Spleen (tissue), 7 donors: Measurements from ENCODE around the gene GHRH.

ENCODE experiments used
- POLR2A ChIP-seq, 3 donors: fragments of 450-650 bp; IDR thresholded peaks; one replicate each; pipeline ENCODE4 v1.5.1; 2017; ENCODE audit warnings: antibody characterized with exemption in 3 of 3, mild to moderate bottlenecking in 1 of 3
- TF ChIP-seq, protein P1 (sequence below), 11 experiments: fragments of 200-600 bp in 7 of 11; fragments of 450-650 bp in 4 of 11; sonication (generic) in 4 of 11; IDR thresholded peaks in 8 of 11; conservative IDR thresholded peaks in 3 of 11; 1 replicate in 7 of 11; 2 replicates in 4 of 11; pipeline versions ENCODE4 v1.4.0 to v1.8.0; 2016 to 2021; ENCODE audit warnings: antibody characterized with exemption in 11 of 11, inconsistent platforms in 4 of 11, mild to moderate bottlenecking in 1 of 11
- donor health status: DM: no; HTN: no; CAD: no; lungs with moderate emphysema.
- donor health status: DM: no; HTN: no; CAD: no.
- donor health status: DM: no; HTN: no; CAD: no.

DNA sequence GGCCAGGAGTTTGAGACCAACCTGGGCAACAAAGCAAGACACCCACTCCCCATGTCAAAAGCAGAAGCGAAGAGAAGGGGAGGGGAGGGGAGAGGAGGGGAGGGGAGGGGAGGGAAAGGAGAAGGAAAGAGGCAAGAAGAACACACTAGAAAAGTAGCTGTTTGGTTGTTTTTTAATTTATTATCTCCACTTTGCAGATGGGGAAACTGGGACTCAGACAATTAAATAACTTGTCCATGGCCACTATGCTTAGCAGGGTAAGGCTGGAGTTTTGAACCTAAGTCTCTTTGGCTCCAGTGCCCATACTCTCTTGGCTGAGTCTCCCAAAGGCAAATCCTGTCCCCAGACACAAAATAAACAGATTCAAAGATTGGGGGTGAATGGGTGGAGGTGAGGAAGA, 12.4 kb upstream of the GHRH start:
- no peak for TF ChIP-seq POLR2A (IDR thresholded peaks at IDR 0.05)
- TF ChIP-seq, protein P1, sequence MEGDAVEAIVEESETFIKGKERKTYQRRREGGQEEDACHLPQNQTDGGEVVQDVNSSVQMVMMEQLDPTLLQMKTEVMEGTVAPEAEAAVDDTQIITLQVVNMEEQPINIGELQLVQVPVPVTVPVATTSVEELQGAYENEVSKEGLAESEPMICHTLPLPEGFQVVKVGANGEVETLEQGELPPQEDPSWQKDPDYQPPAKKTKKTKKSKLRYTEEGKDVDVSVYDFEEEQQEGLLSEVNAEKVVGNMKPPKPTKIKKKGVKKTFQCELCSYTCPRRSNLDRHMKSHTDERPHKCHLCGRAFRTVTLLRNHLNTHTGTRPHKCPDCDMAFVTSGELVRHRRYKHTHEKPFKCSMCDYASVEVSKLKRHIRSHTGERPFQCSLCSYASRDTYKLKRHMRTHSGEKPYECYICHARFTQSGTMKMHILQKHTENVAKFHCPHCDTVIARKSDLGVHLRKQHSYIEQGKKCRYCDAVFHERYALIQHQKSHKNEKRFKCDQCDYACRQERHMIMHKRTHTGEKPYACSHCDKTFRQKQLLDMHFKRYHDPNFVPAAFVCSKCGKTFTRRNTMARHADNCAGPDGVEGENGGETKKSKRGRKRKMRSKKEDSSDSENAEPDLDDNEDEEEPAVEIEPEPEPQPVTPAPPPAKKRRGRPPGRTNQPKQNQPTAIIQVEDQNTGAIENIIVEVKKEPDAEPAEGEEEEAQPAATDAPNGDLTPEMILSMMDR (IDR thresholded peaks at IDR 0.05 in 8 of 11, conservative IDR thresholded peaks at IDR 0.05 in 3 of 11), result no peak
